T-helper 17 cell (primary cell): ENCODE data around the gene CD72. TPM values are rescaled to one million over a fixed set of nuclear protein-coding genes. Genes with fewer than 3 reads are reported as not detected.
"Not testable (repeated sequence)": the region's sequence is repeated elsewhere in the genome, so short reads cannot be mapped to it uniquely, and the experiment has no call there.

ENCODE experiments used
- ATAC-seq: fragments of 150-1000 bp; cut with Tn5 transposase; 2 replicates; pipeline ENCODE4 v1.10.0; 2021; ENCODE audit warnings: mild to moderate bottlenecking, moderate library complexity
- DNase-seq, 3 donors: peaks; one replicate each; pipeline versions ENCODE4 v3.0.0 to v3.0.0-alpha.2; 2020 to 2021
- H3K9me3 ChIP-seq: one replicate; pipeline ENCODE4 v1.7.0; 2013; ENCODE audit warnings: low read length, mild to moderate bottlenecking; ENCODE audit not compliant: control insufficient read depth, poor library complexity, severe bottlenecking
- H3K27ac Mint-ChIP-seq: one replicate; pipeline ENCODE4 v1.8.0; 2022; ENCODE audit warnings: mild to moderate bottlenecking, moderate library complexity, mixed read lengths
- H3K27me3 Mint-ChIP-seq: one replicate; pipeline ENCODE4 v1.8.0; 2022; ENCODE audit warnings: mixed read lengths
- H3K36me3 Mint-ChIP-seq: one replicate; pipeline ENCODE4 v1.8.0; 2022; ENCODE audit warnings: low read depth, mixed read lengths
- H3K4me1 Mint-ChIP-seq: one replicate; pipeline ENCODE4 v1.8.0; 2022; ENCODE audit warnings: mild to moderate bottlenecking, mixed read lengths
- H3K4me3 Mint-ChIP-seq: one replicate; pipeline ENCODE4 v1.8.0; 2022; ENCODE audit warnings: mild to moderate bottlenecking, moderate library complexity, mixed read lengths
- total RNA-seq, 4 donors: library from RNA in 2 of 4; stranded (reverse) in 2 of 4; gene quantifications; one replicate each; pipeline ENCODE4 v1.2.3 and lab custom pipeline; 2022 to 2026

Gene CD72
- total RNA-seq, 2 donors from 2014 or later = 3.5 to 8.1 TPM

- peak; percentile 64 to 84 (median 76) for DNase-seq
- Mint-ChIP-seq H3K4me3 (peak within 1 kb of the TSS; percentile 84), H3K27me3 (no peaks in the 10 kb centered on the region), H3K27ac (peak within 1 kb of the TSS; percentile 98), H3K4me1 (peaks cover 58% of the 10 kb centered on the region), H3K36me3 (no peaks in the 10 kb centered on the region)
- peak; percentile 82 for ATAC-seq
- no peaks in the 10 kb centered on the region for H3K9me3 ChIP-seq
Measured at GRCh38 chr9:35657546-35658136, 39.4 kb upstream of the CD72 start, which contains the start of gene RMRP. Gene RMRP (minus strand): TSS chr9:35658019.

- peak overlapping the region; percentile 98 for H3K27ac Mint-ChIP-seq
- H3K9me3 ChIP-seq = no peaks in the 10 kb centered on the region
- no peak for ATAC-seq
- H3K27me3 Mint-ChIP-seq = no peaks in the 10 kb centered on the region
- H3K4me1 Mint-ChIP-seq = peaks cover 52% of the 10 kb centered on the region
- H3K4me3 Mint-ChIP-seq = peak overlapping the region; percentile 84
- no peaks in the 10 kb centered on the region for H3K36me3 Mint-ChIP-seq
- DNase-seq = no peak
Measured at GRCh38 chr9:35656831-35657545, 38.8 kb upstream of the CD72 start.

GRCh38 chr9:35656348-35656747, 38.1 kb upstream of the CD72 start:
- ATAC-seq (no peak), DNase-seq (no peak)
- peak overlapping the region; percentile 84 for H3K4me3 Mint-ChIP-seq
- no peaks in the 10 kb centered on the region for H3K9me3 ChIP-seq
- H3K27me3 Mint-ChIP-seq = no peaks in the 10 kb centered on the region
- H3K27ac Mint-ChIP-seq = peak overlapping the region; percentile 98
- H3K36me3 Mint-ChIP-seq = no peaks in the 10 kb centered on the region
- H3K4me1 Mint-ChIP-seq = peaks cover 52% of the 10 kb centered on the region

GRCh38 chr9:35653611-35654010, 35.4 kb upstream of the CD72 start:
- Mint-ChIP-seq H3K27ac (peak overlapping the region; percentile 73), H3K27me3 (no peaks in the 10 kb centered on the region), H3K36me3 (peaks cover 1% of the 10 kb centered on the region), H3K4me3 (no peak overlapping the region), H3K4me1 (peaks cover 46% of the 10 kb centered on the region)
- no peaks in the 10 kb centered on the region for H3K9me3 ChIP-seq
- DNase-seq (no peak), ATAC-seq (no peak)

DNA sequence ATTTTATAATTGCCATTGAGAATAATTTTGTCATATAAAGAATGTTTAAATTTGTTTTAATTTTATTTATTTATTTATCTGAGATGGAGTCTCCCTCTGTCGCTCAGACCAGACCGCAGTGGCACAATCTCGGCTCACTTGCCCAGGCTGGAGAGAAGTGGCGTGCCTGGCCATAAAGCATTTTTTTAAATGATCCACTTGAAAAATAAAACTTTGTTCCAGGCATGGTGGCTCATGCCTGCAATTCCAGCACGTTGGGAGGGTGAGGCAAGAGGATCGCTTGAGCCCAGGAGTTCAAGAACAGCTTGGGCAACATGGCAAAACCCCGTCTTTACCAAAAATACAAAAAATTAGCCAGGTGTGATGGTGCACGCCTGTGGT, 34.6 kb upstream of the CD72 start:
- Mint-ChIP-seq H3K36me3 (peaks cover 4% of the 10 kb centered on the region), H3K4me3 (no peak overlapping the region), H3K27me3 (no peaks in the 10 kb centered on the region), H3K27ac (peak overlapping the region; percentile 73), H3K4me1 (peaks cover 52% of the 10 kb centered on the region)
- ATAC-seq (no peak), DNase-seq (no peak)
- H3K9me3 ChIP-seq = no peaks in the 10 kb centered on the region

DNA sequence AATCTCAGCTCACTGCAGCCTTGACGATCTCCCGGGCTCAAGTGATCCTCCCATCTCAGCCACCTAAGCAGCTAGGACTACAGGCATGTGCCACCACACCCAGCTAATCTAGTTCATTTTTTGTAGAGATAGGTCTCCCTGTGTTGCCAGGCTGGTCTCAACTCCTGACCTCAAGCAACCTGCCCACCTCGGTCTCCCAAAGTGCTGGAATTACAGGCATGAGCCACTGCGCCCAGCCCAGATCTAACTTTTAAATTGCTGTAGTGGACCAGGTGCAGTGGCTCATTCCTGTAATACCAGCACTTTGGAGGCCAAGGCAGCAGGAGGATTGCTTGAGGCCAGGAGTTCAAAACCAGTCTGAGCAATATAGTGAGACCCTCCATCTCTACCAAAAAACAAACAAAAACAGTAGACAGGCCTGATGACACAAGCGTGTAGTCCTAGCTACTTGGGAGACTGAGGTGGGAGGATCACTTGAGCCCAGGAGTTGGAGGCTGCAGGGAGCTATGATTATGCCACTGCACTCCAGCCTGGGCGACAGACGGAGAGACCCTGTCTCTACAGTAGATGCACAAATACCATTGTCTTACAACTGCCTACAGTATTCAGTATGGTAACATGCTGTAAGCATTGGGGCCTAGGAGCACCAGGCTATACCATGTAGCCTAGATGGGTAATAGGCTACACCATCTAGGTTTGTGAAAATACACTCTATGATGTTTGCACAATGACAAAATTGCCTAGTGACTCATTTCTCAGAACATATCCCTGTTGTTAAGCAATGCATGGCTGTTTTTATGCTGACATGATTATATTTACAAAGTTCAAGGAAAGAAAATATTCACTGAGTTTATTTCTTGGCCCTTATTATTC, 34.0 kb upstream of the CD72 start:
- Mint-ChIP-seq H3K4me3 (peak overlapping the region; percentile 61), H3K27ac (peak overlapping the region; percentile 98), H3K4me1 (peaks cover 52% of the 10 kb centered on the region), H3K27me3 (no peaks in the 10 kb centered on the region), H3K36me3 (peaks cover 4% of the 10 kb centered on the region)
- ATAC-seq (no peak), DNase-seq (no peak)
- no peaks in the 10 kb centered on the region for H3K9me3 ChIP-seq

DNA sequence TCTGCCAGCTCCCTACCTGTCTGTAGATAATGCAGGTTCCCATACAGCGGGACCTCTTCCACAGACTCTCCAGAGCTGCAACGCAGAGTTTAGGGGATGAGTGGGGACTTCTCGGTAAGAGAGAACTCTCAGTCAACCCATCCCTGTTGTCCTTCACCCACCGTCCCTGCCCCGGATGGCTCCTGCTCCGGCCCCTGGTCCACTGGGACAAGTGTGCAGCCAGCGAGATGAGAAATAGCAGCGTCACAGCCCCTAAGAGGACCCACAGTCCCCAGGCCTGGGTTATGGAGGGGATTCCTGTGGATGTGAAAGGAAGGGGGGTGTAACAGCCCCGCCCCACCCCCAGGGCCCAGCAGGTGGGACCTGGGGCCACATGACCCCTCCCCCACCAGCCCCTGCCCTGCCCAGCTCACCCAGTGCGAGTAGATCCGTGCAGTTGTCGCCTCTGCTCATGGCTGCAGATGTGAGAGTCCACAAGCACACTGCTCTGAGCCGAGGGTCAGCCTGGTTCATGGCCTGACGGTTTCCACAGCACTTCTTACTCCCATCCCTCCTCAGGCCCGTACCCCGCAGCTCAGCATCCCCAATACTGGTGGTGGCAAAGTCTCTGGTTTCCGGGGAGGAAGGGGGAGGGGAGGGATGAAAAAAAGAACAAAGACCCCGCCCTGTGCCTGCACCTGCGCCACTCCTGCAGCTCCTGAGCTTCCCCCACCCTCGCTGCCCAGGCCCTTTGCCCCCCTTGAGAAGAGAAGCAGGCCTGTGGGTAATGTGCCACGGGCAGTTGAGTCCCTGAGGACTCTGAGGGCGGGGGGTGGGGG, 32.3 kb upstream of the CD72 start, which contains the start of gene SIT1:
Gene SIT1, minus strand, starts transcription at position 591 of the 818 bp plus-strand sequence. Its CDS starts 78 bp downstream, at position 513.
- no peaks in the 10 kb centered on the region for H3K27me3 Mint-ChIP-seq
- H3K9me3 ChIP-seq = no peaks in the 10 kb centered on the region
- ATAC-seq (no peak), DNase-seq (no peak)
- H3K4me3 Mint-ChIP-seq = peak within 1 kb of the TSS; percentile 98
- H3K4me1 Mint-ChIP-seq = peaks cover 42% of the 10 kb centered on the region
- peak within 1 kb of the TSS; percentile 98 for H3K27ac Mint-ChIP-seq
- H3K36me3 Mint-ChIP-seq = peaks cover 4% of the 10 kb centered on the region

GRCh38 chr9:35649431-35650340, 31.5 kb upstream of the CD72 start:
- no peaks in the 10 kb centered on the region for H3K27me3 Mint-ChIP-seq
- H3K9me3 ChIP-seq = no peaks in the 10 kb centered on the region
- peaks cover 4% of the 10 kb centered on the region for H3K36me3 Mint-ChIP-seq
- peak overlapping the region; percentile 98 for H3K27ac Mint-ChIP-seq
- peak overlapping the region; percentile 98 for H3K4me3 Mint-ChIP-seq
- DNase-seq (no peak), ATAC-seq (no peak)
- peaks cover 42% of the 10 kb centered on the region for H3K4me1 Mint-ChIP-seq

GRCh38 chr9:35646533-35647265, 28.5 kb upstream of the CD72 start:
- peaks cover 41% of the 10 kb centered on the region for H3K4me1 Mint-ChIP-seq

DNA sequence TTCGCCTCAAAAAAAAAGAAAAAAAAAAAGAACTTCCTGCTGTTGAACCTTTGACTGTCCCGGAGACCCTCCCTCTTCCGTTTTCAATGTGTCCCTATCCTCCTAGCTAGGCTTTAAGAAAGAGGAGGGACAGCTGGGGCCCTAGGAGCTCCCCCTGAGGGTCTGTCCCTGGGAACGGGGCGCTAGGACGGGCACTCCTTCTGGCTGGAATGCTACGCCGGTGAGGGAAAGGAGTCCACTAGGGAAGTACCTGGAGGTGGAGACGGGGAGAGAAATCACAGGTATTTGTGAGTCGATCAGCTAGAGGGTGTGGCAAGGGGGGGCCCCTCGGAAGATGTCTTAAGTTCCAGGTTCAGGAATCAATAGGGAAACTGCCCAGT, 27.9 kb upstream of the CD72 start:
- Mint-ChIP-seq H3K36me3 (peaks cover 4% of the 10 kb centered on the region), H3K27ac (peak overlapping the region; percentile 98), H3K4me1 (peaks cover 37% of the 10 kb centered on the region), H3K4me3 (peak overlapping the region; percentile 98), H3K27me3 (no peaks in the 10 kb centered on the region)
- DNase-seq (no peak), ATAC-seq (no peak)
- H3K9me3 ChIP-seq = no peaks in the 10 kb centered on the region

More at GRCh38 chr9:35646533-35647265, 28.5 kb upstream of the CD72 start:
- Mint-ChIP-seq H3K27ac (peak overlapping the region; percentile 98), H3K4me3 (peak overlapping the region; percentile 98), H3K27me3 (no peaks in the 10 kb centered on the region), H3K36me3 (peaks cover 4% of the 10 kb centered on the region)
- no peaks in the 10 kb centered on the region for H3K9me3 ChIP-seq
- ATAC-seq (peak; percentile 89), DNase-seq (peak; percentile 89 to 90 (median 90))

DNA sequence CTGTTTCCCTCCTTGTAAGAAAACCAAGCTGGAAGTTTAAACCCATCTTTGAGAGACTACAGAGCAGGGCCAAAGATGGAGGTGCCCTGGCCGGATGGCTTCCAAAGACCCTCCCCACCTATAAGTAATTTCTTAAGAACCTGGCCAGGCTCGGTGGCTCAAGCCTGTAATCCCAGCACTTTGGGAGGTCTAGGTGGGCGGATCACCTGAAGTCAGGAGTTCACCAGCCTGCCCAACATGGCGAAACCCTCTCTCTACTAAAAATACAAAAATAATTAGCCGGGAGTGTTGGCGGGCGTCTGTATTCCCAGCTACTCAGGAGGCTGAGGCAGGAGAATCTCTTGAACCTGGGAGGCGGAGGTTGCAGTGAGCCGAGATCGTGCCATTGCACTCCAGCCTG, 27.5 kb upstream of the CD72 start:
- H3K27ac Mint-ChIP-seq = peak overlapping the region; percentile 98
- not testable (repeated sequence) for H3K36me3 Mint-ChIP-seq, H3K27me3 Mint-ChIP-seq, H3K9me3 ChIP-seq, DNase-seq, ATAC-seq
- H3K4me3 Mint-ChIP-seq = peak overlapping the region; percentile 98
- H3K4me1 Mint-ChIP-seq = peaks cover 33% of the 10 kb centered on the region
